ENCODE measurements around the gene RNF183.

The RNF183 gene

GRCh38 chr9:113302792-113303418 lies at the start of gene RNF183:
Gene RNF183 (minus strand): TSS chr9:113303376. CDS start chr9:113298184, 5,192 bp downstream.
- no peak for DNase-seq (ENCODE audit: low spot score)

GRCh38 chr9:113352411-113352810 lies 49.2 kb upstream of the RNF183 start:
- no peak for DNase-seq (ENCODE audit: low spot score)

DNA sequence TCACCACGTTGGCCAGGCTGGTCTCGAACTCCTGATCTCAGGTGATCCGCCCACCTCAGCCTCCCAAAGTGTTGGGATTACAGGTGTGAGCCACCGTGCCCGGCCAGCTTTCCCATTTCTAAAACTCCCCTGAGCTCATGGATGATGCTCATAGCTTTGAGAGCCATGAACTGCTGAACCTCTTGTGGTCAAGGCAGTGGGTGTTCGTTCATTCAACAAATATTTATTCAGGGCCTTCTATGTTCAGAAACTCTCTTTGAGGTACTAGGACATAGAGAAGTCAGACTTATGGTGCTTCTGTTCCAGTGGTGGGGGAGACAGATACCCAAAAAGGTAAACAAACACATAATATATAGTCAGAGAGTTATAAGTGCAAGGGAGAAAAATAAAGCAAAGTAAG lies 48.8 kb upstream of the RNF183 start:
- no peak for DNase-seq (ENCODE audit: low spot score)

DNA sequence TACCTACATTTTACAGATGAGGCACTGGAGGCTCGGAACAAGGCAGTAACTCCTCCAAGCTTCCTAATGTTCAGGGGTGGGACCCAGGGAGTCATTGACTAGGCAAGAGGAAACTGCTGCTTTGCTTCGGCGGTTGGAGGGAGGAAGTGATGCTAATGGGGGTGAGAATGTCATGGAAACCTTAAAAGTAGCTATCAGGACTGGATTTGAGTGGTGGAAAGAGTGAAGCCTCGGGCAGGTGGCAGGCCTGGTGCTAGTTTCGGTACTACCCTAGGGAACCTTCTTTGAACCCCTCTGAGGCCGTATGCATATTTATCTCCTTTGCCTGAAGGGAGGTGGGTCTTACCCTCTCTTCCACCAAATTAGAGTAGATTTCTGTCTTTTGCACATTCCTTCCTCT lies 47.8 kb upstream of the RNF183 start:
- no peak for DNase-seq (ENCODE audit: low spot score)

- no peak for DNase-seq (ENCODE audit: low spot score)
Measured at GRCh38 chr9:113350107-113350661, 47.0 kb upstream of the RNF183 start.

DNA sequence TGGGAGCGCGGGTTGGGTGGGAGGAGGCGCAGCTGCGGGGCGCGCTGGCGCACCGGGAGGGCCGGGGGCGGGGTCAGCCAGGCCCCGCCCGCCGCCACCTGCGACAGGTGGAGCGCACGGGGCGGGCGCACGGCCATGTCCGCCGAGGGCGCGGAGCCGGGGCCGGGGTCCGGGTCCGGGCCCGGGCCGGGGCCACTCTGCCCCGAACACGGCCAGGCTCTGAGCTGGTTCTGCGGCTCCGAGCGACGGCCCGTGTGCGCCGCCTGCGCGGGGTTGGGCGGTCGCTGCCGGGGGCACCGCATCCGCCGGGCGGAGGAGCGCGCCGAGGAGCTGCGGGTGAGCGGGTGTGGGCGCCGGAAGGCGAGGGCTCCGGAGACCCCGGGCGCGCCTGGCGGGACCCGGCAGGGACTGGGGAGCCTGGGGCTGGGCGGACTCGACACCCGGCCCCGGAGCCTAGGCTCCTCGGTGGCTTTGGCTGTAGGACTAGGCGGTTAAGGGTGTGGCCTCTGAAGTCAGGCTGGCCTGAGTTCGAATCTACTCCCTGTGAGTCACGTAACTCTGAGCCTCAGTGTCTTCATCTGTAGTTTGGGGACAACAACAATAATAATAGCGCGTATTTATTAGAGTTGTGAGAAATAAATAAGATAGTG lies 46.4 kb upstream of the RNF183 start, which contains the start of gene BSPRY:
TSS of gene BSPRY (plus strand) at position 97 of the 650 bp plus-strand sequence. CDS start at position 136, 39 bp downstream.
- no peak for DNase-seq (ENCODE audit: low spot score)

- no peak for DNase-seq (ENCODE audit: low spot score)
Measured at GRCh38 chr9:113349066-113349444, 45.9 kb upstream of the RNF183 start.

GRCh38 chr9:113348437-113348836 lies 45.3 kb upstream of the RNF183 start:
- no peak for DNase-seq (ENCODE audit: low spot score)

DNA sequence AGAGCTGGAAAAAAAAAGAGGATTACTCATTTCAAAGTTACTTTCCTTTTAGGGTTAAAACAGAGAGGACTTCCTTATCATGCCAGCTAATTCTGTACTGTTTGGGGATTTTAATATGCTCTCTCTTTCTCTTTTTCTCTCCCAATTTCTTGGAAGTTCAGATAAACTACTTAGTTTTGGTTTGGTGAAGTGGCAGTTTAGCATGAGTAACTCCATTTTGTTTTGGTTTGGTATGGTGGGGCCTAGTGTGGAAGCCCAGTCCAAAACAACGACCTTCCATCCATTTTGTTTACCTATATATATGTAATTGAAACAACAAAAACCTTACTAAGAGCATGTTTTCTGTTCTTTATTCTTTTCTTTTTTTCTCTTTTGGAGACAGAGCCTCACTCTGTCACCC lies 42.5 kb upstream of the RNF183 start:
- DNase-seq (ENCODE audit: low spot score) = no peak

- DNase-seq (ENCODE audit: low spot score) = no peak
Measured at GRCh38 chr9:113345190-113345589, 42.0 kb upstream of the RNF183 start.

DNA sequence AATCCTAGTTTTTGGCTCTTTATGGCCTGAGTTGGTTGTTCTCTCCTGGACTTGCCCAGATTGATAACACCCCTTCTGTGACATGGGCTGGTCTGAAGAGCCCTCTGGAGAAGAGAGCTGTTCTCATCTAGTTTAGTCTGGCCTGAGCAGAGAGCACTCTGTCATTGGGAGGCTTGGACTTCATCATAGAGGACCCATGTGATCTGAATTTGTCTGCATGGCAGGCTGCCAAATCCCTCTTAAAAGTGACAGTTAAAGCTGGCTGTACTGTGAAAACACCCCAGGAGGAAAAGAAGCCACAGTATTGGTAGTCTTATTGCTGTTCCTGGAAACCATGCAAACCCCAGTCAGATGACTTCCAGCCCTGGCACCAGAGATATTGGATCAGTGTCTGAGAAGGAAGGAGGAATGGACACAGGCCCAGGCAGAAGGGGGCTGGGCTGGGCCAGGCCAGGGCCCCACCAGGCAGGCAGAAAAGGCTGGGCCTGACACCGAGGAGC lies 40.6 kb upstream of the RNF183 start:
- no peak for DNase-seq (ENCODE audit: low spot score)

DNA sequence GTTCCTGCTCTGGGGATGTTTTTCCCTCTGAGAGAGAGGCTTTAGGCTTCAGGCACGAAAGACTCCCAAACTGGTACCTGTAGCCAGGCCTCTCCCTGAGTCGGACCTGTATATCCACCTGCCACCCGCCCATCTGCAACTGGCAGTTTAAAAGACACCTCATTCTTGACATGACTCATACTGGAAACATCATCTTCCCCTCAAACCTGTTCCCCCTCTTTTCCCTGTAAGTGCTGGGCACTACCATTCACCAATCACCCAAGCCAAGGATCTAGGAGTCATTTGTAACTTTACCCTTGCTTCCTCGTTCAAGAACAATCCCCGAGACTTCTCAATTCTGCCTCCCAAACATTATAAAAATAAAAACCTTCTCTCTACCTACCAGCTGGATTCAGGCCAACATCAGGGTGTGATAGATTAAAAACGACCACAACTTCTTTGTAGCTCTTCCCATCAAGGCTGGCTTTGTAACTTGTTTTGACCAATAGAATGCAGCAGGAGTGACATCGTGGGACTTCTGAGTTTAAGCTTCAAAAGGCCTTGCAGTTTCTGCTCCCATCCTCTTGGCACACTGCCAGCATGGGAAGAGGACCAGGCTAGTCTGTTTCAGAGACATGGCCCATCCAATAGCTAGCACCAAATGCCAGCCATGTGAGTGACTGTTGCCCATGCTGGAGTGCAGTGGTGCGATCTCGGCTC lies 38.7 kb upstream of the RNF183 start:
- DNase-seq (ENCODE audit: low spot score) = no peak

GRCh38 chr9:113340011-113340699 lies 37.0 kb upstream of the RNF183 start, which contains the start of gene WDR31:
Gene WDR31 (minus strand): TSS chr9:113340275. CDS start chr9:113332022, 8,253 bp downstream.
- peak; percentile 85 for DNase-seq (ENCODE audit: low spot score)

DNA sequence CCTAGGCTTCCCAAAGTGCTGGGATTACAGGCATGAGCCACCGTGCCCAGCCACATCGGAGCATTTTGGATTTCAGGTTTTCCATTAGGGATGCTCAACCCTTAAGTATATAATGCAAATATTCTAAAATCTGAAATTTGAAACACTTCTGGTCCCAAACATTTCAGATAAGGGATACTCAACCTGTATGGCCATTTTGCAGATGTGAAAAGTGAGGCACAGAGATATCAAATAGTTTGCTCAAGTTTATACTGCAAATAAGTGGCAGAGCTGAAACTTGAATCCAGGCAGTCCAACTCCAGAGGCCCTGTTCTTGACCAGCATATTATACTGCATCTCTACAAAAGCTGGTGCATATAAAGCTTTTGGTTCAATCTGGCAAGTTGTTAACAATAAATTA lies 34.5 kb upstream of the RNF183 start:
- no peak for DNase-seq (ENCODE audit: low spot score)

- no peak for DNase-seq (ENCODE audit: low spot score)
Measured at GRCh38 chr9:113331780-113332179, 28.6 kb upstream of the RNF183 start.

DNA sequence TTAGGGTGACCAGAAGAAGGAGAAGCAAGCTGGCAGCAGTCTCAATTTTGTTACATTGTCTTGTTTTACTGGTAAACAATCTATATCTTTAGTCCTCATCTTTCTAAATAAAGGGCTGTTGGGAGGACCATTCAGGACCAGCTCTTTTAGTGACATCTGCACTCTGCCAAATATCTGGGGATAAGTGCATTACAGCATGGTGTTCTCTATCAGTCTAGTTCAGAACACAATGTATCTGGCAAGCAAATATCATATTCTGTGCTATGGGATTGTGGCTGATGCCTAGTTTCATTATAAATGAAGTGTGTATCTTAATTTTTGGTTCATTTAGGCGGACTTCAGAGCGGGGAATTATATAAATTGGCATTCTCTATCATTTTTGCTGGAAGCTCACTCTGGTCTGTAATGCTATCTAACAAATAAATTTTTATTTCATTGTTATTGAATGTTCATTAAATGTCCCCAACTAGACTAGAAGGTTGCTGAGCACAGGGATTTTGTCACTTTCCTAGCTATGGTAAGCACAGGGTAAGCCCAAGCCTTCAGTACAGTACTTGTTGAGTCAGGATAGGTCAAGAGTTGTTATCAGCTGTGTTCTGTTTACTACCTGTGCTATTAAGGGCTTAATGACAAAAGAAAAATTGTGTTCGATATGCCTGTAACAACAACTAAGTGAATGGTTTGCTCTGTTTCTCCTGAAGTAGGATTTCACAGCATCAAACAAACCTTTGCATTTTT lies 25.0 kb upstream of the RNF183 start:
- DNase-seq (ENCODE audit: low spot score) = no peak

- no peak for DNase-seq (ENCODE audit: low spot score)
Measured at GRCh38 chr9:113326230-113326629, 23.1 kb upstream of the RNF183 start.

GRCh38 chr9:113322671-113323070 lies 19.5 kb upstream of the RNF183 start:
- no peak for DNase-seq (ENCODE audit: low spot score)

DNA sequence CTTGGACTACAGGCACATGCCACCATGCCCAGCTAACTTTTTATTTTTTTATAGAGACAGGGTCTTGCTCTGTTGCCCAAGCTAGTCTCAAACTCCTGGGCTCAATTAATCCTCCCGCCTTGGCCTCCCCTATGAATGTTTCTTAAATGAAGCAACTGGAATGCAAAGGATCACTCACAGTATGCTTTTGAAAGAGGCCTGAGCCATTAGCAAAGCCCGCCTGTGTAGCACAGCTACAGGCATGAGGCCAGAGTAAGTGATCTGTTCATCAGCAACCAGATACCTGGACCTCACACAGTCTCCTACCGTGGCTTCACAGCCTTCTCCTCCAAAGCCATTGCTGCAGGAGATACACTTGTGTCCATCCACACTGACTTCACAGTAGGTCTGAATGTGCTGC lies 16.9 kb upstream of the RNF183 start:
- no peak for DNase-seq (ENCODE audit: low spot score)

DNA sequence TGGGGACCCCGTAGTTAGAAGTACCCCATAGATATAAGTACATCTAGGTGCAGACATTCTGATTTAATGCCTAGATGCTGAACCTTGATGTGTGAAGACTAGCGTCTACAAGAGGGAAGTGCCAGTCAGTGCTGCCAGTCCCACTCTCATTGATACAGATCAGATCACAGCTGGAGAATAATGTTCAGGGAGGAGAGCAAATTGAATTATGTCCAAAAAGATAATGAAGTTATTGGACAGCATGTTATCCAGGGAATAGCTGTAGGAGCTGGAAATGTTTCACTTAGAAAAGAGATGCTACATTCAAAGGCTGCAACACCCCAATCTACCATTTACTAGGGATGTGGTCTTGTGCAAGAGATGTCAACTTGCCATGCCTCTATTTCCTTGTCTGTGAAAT lies 15.9 kb upstream of the RNF183 start:
- DNase-seq (ENCODE audit: low spot score) = no peak

- no peak for DNase-seq (ENCODE audit: low spot score)
Measured at GRCh38 chr9:113317777-113318176, 14.6 kb upstream of the RNF183 start.

Measured in kidney capillary endothelial cell (primary cell).